T-helper 2 cell treated with Interferon-gamma antibody and Interleukin-4, amounts not matched to agents 5 μg/mL and 100 μg/mL, for 36 hours (primary cell): ENCODE data around the gene RAB40A.
"Not testable (repeated sequence)": the region's sequence is repeated elsewhere in the genome, so short reads cannot be mapped to it uniquely, and the experiment has no call there.

Experiments used
- DNase-seq: peaks from one replicate; pipeline ENCODE4 v3.0.0; 2021; ENCODE audit warnings: low spot score
- H3K27ac Mint-ChIP-seq: one replicate; pipeline ENCODE4 v1.8.0; 2021; ENCODE audit warnings: mild to moderate bottlenecking, mixed read lengths
- H3K27me3 Mint-ChIP-seq: one replicate; pipeline ENCODE4 v1.8.0; 2021; ENCODE audit warnings: low read depth, mixed read lengths
- H3K36me3 Mint-ChIP-seq: one replicate; pipeline ENCODE4 v1.8.0; 2021; ENCODE audit warnings: low read depth, mixed read lengths
- H3K4me1 Mint-ChIP-seq: one replicate; pipeline ENCODE4 v1.8.0; 2021; ENCODE audit warnings: low read depth, mixed read lengths
- H3K4me3 Mint-ChIP-seq: one replicate; pipeline ENCODE4 v1.8.0; 2022; ENCODE audit warnings: mild to moderate bottlenecking, moderate library complexity, mixed read lengths
- H3K9me3 Mint-ChIP-seq: one replicate; pipeline ENCODE4 v1.8.0; 2021; ENCODE audit warnings: mixed read lengths

RAB40A gene

GRCh38 chrX:103503853-103504207 lies 15.5 kb downstream of the RAB40A start:
- Mint-ChIP-seq H3K4me1 (no peaks in the 10 kb centered on the region), H3K36me3 (no peaks in the 10 kb centered on the region), H3K27me3 (no peaks in the 10 kb centered on the region), H3K9me3 (no peaks in the 10 kb centered on the region), H3K27ac (no peak overlapping the region), H3K4me3 (no peak overlapping the region)
- no peak for DNase-seq

- no peaks in the 10 kb centered on the region for H3K27me3 Mint-ChIP-seq
- no peaks in the 10 kb centered on the region for H3K36me3 Mint-ChIP-seq
- H3K4me1 Mint-ChIP-seq: no peaks in the 10 kb centered on the region
- H3K4me3 Mint-ChIP-seq: no peak overlapping the region
- H3K9me3 Mint-ChIP-seq: no peaks in the 10 kb centered on the region
- DNase-seq: no peak
- no peak overlapping the region for H3K27ac Mint-ChIP-seq
Observed at GRCh38 chrX:103503163-103503852, 16.0 kb downstream of the RAB40A start.

- no peaks in the 10 kb centered on the region for H3K4me1 Mint-ChIP-seq
- H3K27ac Mint-ChIP-seq: no peak overlapping the region
- DNase-seq: no peak
Observed at GRCh38 chrX:103498786-103499185, 20.5 kb downstream of the RAB40A start.

GRCh38 chrX:103495786-103496185 lies 23.5 kb downstream of the RAB40A start:
- H3K27ac Mint-ChIP-seq: no peak overlapping the region
- H3K4me3 Mint-ChIP-seq: no peak overlapping the region
- no peaks in the 10 kb centered on the region for H3K36me3 Mint-ChIP-seq
- no peaks in the 10 kb centered on the region for H3K4me1 Mint-ChIP-seq
- H3K27me3 Mint-ChIP-seq: peaks cover 4% of the 10 kb centered on the region
- DNase-seq: no peak
- no peaks in the 10 kb centered on the region for H3K9me3 Mint-ChIP-seq

More at GRCh38 chrX:103498786-103499185, 20.5 kb downstream of the RAB40A start:
- no peaks in the 10 kb centered on the region for H3K27me3 Mint-ChIP-seq
- H3K4me3 Mint-ChIP-seq: no peak overlapping the region
- H3K36me3 Mint-ChIP-seq: no peaks in the 10 kb centered on the region
- H3K9me3 Mint-ChIP-seq: no peaks in the 10 kb centered on the region

- not testable (repeated sequence) for H3K4me1 Mint-ChIP-seq, H3K9me3 Mint-ChIP-seq, H3K27me3 Mint-ChIP-seq, H3K4me3 Mint-ChIP-seq, H3K27ac Mint-ChIP-seq, DNase-seq, H3K36me3 Mint-ChIP-seq
Observed at GRCh38 chrX:103493578-103493977, 25.7 kb downstream of the RAB40A start.

GRCh38 chrX:103489733-103490132 lies 29.6 kb downstream of the RAB40A start:
- not testable (repeated sequence) for H3K9me3 Mint-ChIP-seq, H3K27me3 Mint-ChIP-seq, H3K27ac Mint-ChIP-seq, H3K36me3 Mint-ChIP-seq, H3K4me3 Mint-ChIP-seq, DNase-seq, H3K4me1 Mint-ChIP-seq

GRCh38 chrX:103488794-103489193 lies 30.5 kb downstream of the RAB40A start:
- Mint-ChIP-seq H3K36me3 (no peaks in the 10 kb centered on the region), H3K9me3 (no peaks in the 10 kb centered on the region), H3K4me3 (no peak overlapping the region), H3K27ac (no peak overlapping the region), H3K4me1 (no peaks in the 10 kb centered on the region), H3K27me3 (peaks cover 4% of the 10 kb centered on the region)
- DNase-seq: no peak

GRCh38 chrX:103488332-103488731 lies 31.0 kb downstream of the RAB40A start:
- no peak overlapping the region for H3K4me3 Mint-ChIP-seq
- no peaks in the 10 kb centered on the region for H3K4me1 Mint-ChIP-seq
- H3K9me3 Mint-ChIP-seq: no peaks in the 10 kb centered on the region
- no peaks in the 10 kb centered on the region for H3K36me3 Mint-ChIP-seq
- H3K27ac Mint-ChIP-seq: no peak overlapping the region
- DNase-seq: no peak
- H3K27me3 Mint-ChIP-seq: peaks cover under 1% of the 10 kb centered on the region

- no peaks in the 10 kb centered on the region for H3K9me3 Mint-ChIP-seq
- no peaks in the 10 kb centered on the region for H3K27me3 Mint-ChIP-seq
- H3K4me1 Mint-ChIP-seq: no peaks in the 10 kb centered on the region
- H3K4me3 Mint-ChIP-seq: no peak overlapping the region
- no peak for DNase-seq
- no peaks in the 10 kb centered on the region for H3K36me3 Mint-ChIP-seq
- no peak overlapping the region for H3K27ac Mint-ChIP-seq
Observed at GRCh38 chrX:103483720-103484119, 35.6 kb downstream of the RAB40A start.

GRCh38 chrX:103480526-103480925 lies 38.8 kb downstream of the RAB40A start:
- Mint-ChIP-seq H3K27ac (no peak overlapping the region), H3K4me3 (no peak overlapping the region), H3K4me1 (no peaks in the 10 kb centered on the region), H3K36me3 (no peaks in the 10 kb centered on the region), H3K9me3 (no peaks in the 10 kb centered on the region), H3K27me3 (no peaks in the 10 kb centered on the region)
- no peak for DNase-seq

GRCh38 chrX:103477496-103477895 lies 41.8 kb downstream of the RAB40A start:
- H3K36me3 Mint-ChIP-seq: no peaks in the 10 kb centered on the region
- H3K9me3 Mint-ChIP-seq: no peaks in the 10 kb centered on the region
- no peak for DNase-seq
- no peaks in the 10 kb centered on the region for H3K27me3 Mint-ChIP-seq
- no peak overlapping the region for H3K27ac Mint-ChIP-seq
- no peak overlapping the region for H3K4me3 Mint-ChIP-seq
- no peaks in the 10 kb centered on the region for H3K4me1 Mint-ChIP-seq

- no peak overlapping the region for H3K27ac Mint-ChIP-seq
- no peaks in the 10 kb centered on the region for H3K4me1 Mint-ChIP-seq
- no peaks in the 10 kb centered on the region for H3K36me3 Mint-ChIP-seq
- no peaks in the 10 kb centered on the region for H3K9me3 Mint-ChIP-seq
- H3K4me3 Mint-ChIP-seq: no peak overlapping the region
- H3K27me3 Mint-ChIP-seq: no peaks in the 10 kb centered on the region
- no peak for DNase-seq
Observed at GRCh38 chrX:103475381-103475780, 43.9 kb downstream of the RAB40A start.

GRCh38 chrX:103469977-103470376 lies 49.3 kb downstream of the RAB40A start:
- H3K27ac Mint-ChIP-seq, H3K27me3 Mint-ChIP-seq, H3K4me3 Mint-ChIP-seq, H3K36me3 Mint-ChIP-seq, H3K4me1 Mint-ChIP-seq, DNase-seq, H3K9me3 Mint-ChIP-seq: not testable (repeated sequence)

- peaks cover 2% of the 10 kb centered on the region for H3K27me3 Mint-ChIP-seq
- no peaks in the 10 kb centered on the region for H3K9me3 Mint-ChIP-seq
- no peak for DNase-seq
- H3K4me3 Mint-ChIP-seq: no peak overlapping the region
- H3K4me1 Mint-ChIP-seq: peaks cover 6% of the 10 kb centered on the region
- no peaks in the 10 kb centered on the region for H3K36me3 Mint-ChIP-seq
- no peak overlapping the region for H3K27ac Mint-ChIP-seq
Observed at GRCh38 chrX:103467887-103468286, 51.4 kb downstream of the RAB40A start.

GRCh38 chrX:103467156-103467555 lies 52.1 kb downstream of the RAB40A start:
- H3K36me3 Mint-ChIP-seq: no peaks in the 10 kb centered on the region
- peaks cover 6% of the 10 kb centered on the region for H3K4me1 Mint-ChIP-seq
- peaks cover 2% of the 10 kb centered on the region for H3K27me3 Mint-ChIP-seq
- H3K27ac Mint-ChIP-seq: no peak overlapping the region
- no peak for DNase-seq
- H3K4me3 Mint-ChIP-seq: no peak overlapping the region
- H3K9me3 Mint-ChIP-seq: no peaks in the 10 kb centered on the region
